Hepatocyte (in vitro differentiated cells): Measurements from ENCODE around the gene TRIM72.

Experiments
- CTCF ChIP-seq: fragments of 200-600 bp; sonication (generic); IDR thresholded peaks from 2 replicates; pipeline ENCODE4 v1.5.1; 2016; ENCODE audit warnings: antibody characterized with exemption, mild to moderate bottlenecking; ENCODE audit not compliant: poor library complexity
- EZH2 ChIP-seq: fragments of 200-600 bp; sonication (generic); IDR thresholded peaks from 2 replicates; pipeline ENCODE4 v1.6.1; 2016; ENCODE audit warnings: antibody characterized with exemption, mild to moderate bottlenecking, borderline replicate concordance

- no peak for TF ChIP-seq CTCF
- no peak for TF ChIP-seq EZH2
Measured at GRCh38 chr16:31179219-31179746, 34.6 kb upstream of the TRIM72 start.
